HEK293T (cell line): ENCODE measurements around the gene JARID2.

Experiments
- CTCF ChIA-PET: fragments of 350-600 bp; formaldehyde crosslinking; extraction: SDS; loops from one replicate; lab custom pipeline; 2021; ENCODE audit warnings: antibody characterized with exemption, inconsistent platforms; lab: Yijun Ruan, JAX
- POLR2A ChIA-PET: fragments of 350-600 bp; formaldehyde crosslinking; extraction: SDS; loops from one replicate; lab custom pipeline; 2020; ENCODE audit warnings: antibody characterized with exemption, inconsistent platforms; lab: Yijun Ruan, JAX
- DNase-seq: peaks from one replicate; pipeline ENCODE4 v3.0.0; 2012; ENCODE audit warnings: mixed read lengths; ENCODE audit errors: extremely low spot score
- ARNT ChIP-seq: fragments of 450-650 bp; IDR thresholded peaks from 2 replicates; pipeline ENCODE4 v1.6.1; 2017; ENCODE audit warnings: mild to moderate bottlenecking
- BHLHE40 ChIP-seq: fragments of 450-650 bp; IDR thresholded peaks from 2 replicates; pipeline ENCODE4 v1.6.1; 2016; ENCODE audit warnings: mild to moderate bottlenecking, moderate library complexity, borderline replicate concordance
- CTBP1 ChIP-seq: fragments of 450-650 bp; IDR thresholded peaks from 2 replicates; pipeline ENCODE4 v1.6.1; 2016; ENCODE audit warnings: borderline replicate concordance
- ELF4 ChIP-seq: fragments of 450-650 bp; IDR thresholded peaks from 2 replicates; pipeline ENCODE4 v1.6.1; 2017; ENCODE audit warnings: antibody characterized with exemption
- FOXA1 ChIP-seq: fragments of 450-650 bp; IDR thresholded peaks from 2 replicates; pipeline ENCODE4 v1.6.1; 2016; ENCODE audit warnings: mild to moderate bottlenecking
- FOXK2 ChIP-seq: fragments of 450-650 bp; IDR thresholded peaks from 2 replicates; pipeline ENCODE4 v1.6.1; 2016; ENCODE audit warnings: mild to moderate bottlenecking
- FOXM1 ChIP-seq: fragments of 450-650 bp; IDR thresholded peaks from 2 replicates; pipeline ENCODE4 v1.6.1; 2017; ENCODE audit warnings: mild to moderate bottlenecking, borderline replicate concordance
- HDGF ChIP-seq: fragments of 450-650 bp; IDR thresholded peaks from 2 replicates; pipeline ENCODE4 v1.6.1; 2017; ENCODE audit warnings: antibody characterized with exemption, borderline replicate concordance
- L3MBTL2 ChIP-seq: fragments of 450-650 bp; conservative IDR thresholded peaks from 2 replicates; pipeline ENCODE4 v1.6.1; 2016; ENCODE audit warnings: mild to moderate bottlenecking
- LEF1 ChIP-seq: fragments of 450-650 bp; IDR thresholded peaks from 2 replicates; pipeline ENCODE4 v1.6.1; 2017; ENCODE audit warnings: mild to moderate bottlenecking, borderline replicate concordance
- NFRKB ChIP-seq: fragments of 450-650 bp; IDR thresholded peaks from 2 replicates; pipeline ENCODE4 v1.6.1; 2016; ENCODE audit warnings: mild to moderate bottlenecking, moderate library complexity
- PKNOX1 ChIP-seq: fragments of 450-650 bp; IDR thresholded peaks from 2 replicates; pipeline ENCODE4 v1.6.1; 2016
- SP1 ChIP-seq: fragments of 450-650 bp; IDR thresholded peaks from 2 replicates; pipeline ENCODE4 v1.6.1; 2017
- SUZ12 ChIP-seq: fragments of 450-650 bp; IDR thresholded peaks from 2 replicates; pipeline ENCODE4 v1.6.1; 2016; ENCODE audit warnings: mild to moderate bottlenecking
- TARDBP ChIP-seq: fragments of 450-650 bp; IDR thresholded peaks from 2 replicates; pipeline ENCODE4 v1.6.1; 2016
- ZNF384 ChIP-seq: fragments of 450-650 bp; IDR thresholded peaks from 2 replicates; pipeline ENCODE4 v1.6.1; 2016

The JARID2 gene

GRCh38 chr6:15253203-15254022 is 7.5 kb downstream of the JARID2 start:
- no peak for TF ChIP-seq FOXK2
- no peak for TF ChIP-seq ZNF384
- no peak for DNase-seq
- CTCF ChIA-PET = interaction anchor here (0.6 kb wide), 1 partner anchor 227 kb away, joined by 3 read pairs; no protein-coding TSS in a partner anchor
- POLR2A ChIA-PET = no interaction called here

GRCh38 chr6:15254070-15254975 is 8.5 kb downstream of the JARID2 start:
- DNase-seq = no peak
- POLR2A ChIA-PET = no interaction called here
- peak; percentile 61; the same call in 1 of the 2 replicates for TF ChIP-seq CTBP1
- no peak for TF ChIP-seq SP1
- no peak for TF ChIP-seq NFRKB
- peak; percentile 89 for TF ChIP-seq PKNOX1
- CTCF ChIA-PET = interaction anchor here (0.6 to 0.7 kb wide), 3 partner anchors 86 to 1458 kb away, joined by 3 read pairs; no protein-coding TSS in a partner anchor

- POLR2A ChIA-PET = no interaction called here
- CTCF ChIA-PET = interaction anchor here (1.0 kb wide), 1 partner anchor 133 kb away, joined by 3 read pairs; no protein-coding TSS in a partner anchor
- DNase-seq = no peak
- TF ChIP-seq PKNOX1 (no peak), BHLHE40 (no peak), LEF1 (no peak), ARNT (no peak), CTBP1 (no peak)
Observed at GRCh38 chr6:15255481-15255880, 9.6 kb downstream of the JARID2 start.

- no peak for DNase-seq
- POLR2A ChIA-PET = no interaction called here
- CTCF ChIA-PET = interaction anchor here (1.0 kb wide), 1 partner anchor 133 kb away, joined by 3 read pairs; no protein-coding TSS in a partner anchor
- TF ChIP-seq SP1 = no peak
- no peak for TF ChIP-seq FOXA1
- no peak for TF ChIP-seq BHLHE40
- TF ChIP-seq FOXK2 = no peak
- TF ChIP-seq L3MBTL2 = no peak
- TF ChIP-seq LEF1 = no peak
- no peak for TF ChIP-seq NFRKB
- no peak for TF ChIP-seq ELF4
- no peak for TF ChIP-seq SUZ12
- no peak for TF ChIP-seq FOXM1
- no peak for TF ChIP-seq TARDBP
- no peak for TF ChIP-seq HDGF
- no peak for TF ChIP-seq ARNT
Observed at GRCh38 chr6:15255909-15256395, 10.1 kb downstream of the JARID2 start.

- no peak for DNase-seq
- ChIA-PET CTCF (no interaction called here), POLR2A (no interaction called here)
- no peak for TF ChIP-seq NFRKB
- no peak for TF ChIP-seq FOXK2
- no peak for TF ChIP-seq SP1
- no peak for TF ChIP-seq ZNF384
- TF ChIP-seq TARDBP = no peak
- TF ChIP-seq PKNOX1 = no peak
- TF ChIP-seq CTBP1 = no peak
- no peak for TF ChIP-seq L3MBTL2
- TF ChIP-seq LEF1 = no peak
- TF ChIP-seq HDGF = no peak
Observed at GRCh38 chr6:15256538-15257271, 10.8 kb downstream of the JARID2 start.
